DMS 273 treated with DMSO at 0.1 percent for 48 hours (cell line): Measurements from ENCODE around the gene SEC14L5.

Experiments used
- DNase-seq: peaks from one replicate; lab custom pipeline; 2025; lab: John Stamatoyannopoulos, UW

SEC14L5 gene

GRCh38 chr16:5015887-5016286 lies 57.8 kb downstream of the SEC14L5 start:
- DNase-seq = no peak

GRCh38 chr16:5016967-5017677 lies 59.0 kb downstream of the SEC14L5 start:
- no peak for DNase-seq

- no peak for DNase-seq
Measured at GRCh38 chr16:5017678-5017969, 59.5 kb downstream of the SEC14L5 start.

- DNase-seq = no peak
Measured at GRCh38 chr16:5018793-5019192, 60.7 kb downstream of the SEC14L5 start.

- DNase-seq = no peak
Measured at GRCh38 chr16:5019775-5020174, 61.6 kb downstream of the SEC14L5 start.

GRCh38 chr16:5020551-5020950 lies 62.4 kb downstream of the SEC14L5 start:
- DNase-seq = no peak

- no peak for DNase-seq
Measured at GRCh38 chr16:5022521-5022920, 64.4 kb downstream of the SEC14L5 start.

- peak; percentile 61 for DNase-seq
Measured at GRCh38 chr16:5024632-5025031, 66.5 kb downstream of the SEC14L5 start.

GRCh38 chr16:5025171-5025632 lies 67.1 kb downstream of the SEC14L5 start:
- peak; percentile 29 for DNase-seq

GRCh38 chr16:5026664-5027063 lies 68.5 kb downstream of the SEC14L5 start:
- DNase-seq = no peak

GRCh38 chr16:5027086-5027485 lies 69.0 kb downstream of the SEC14L5 start:
- DNase-seq = no peak

GRCh38 chr16:5027575-5028235 lies 69.6 kb downstream of the SEC14L5 start:
- DNase-seq = no peak

- DNase-seq = no peak
Measured at GRCh38 chr16:5028950-5029475, 70.9 kb downstream of the SEC14L5 start.

- no peak for DNase-seq
Measured at GRCh38 chr16:5030251-5030870, 72.2 kb downstream of the SEC14L5 start.

GRCh38 chr16:5031601-5032000 lies 73.5 kb downstream of the SEC14L5 start:
- DNase-seq = no peak

- no peak for DNase-seq
Measured at GRCh38 chr16:5032748-5033167, 74.6 kb downstream of the SEC14L5 start.

- DNase-seq = peak; percentile 8
Measured at GRCh38 chr16:5033256-5034166, 75.4 kb downstream of the SEC14L5 start, which contains the start of gene NAGPA. Gene NAGPA (minus strand): TSS chr16:5033935. CDS start chr16:5033914, 21 bp downstream.

GRCh38 chr16:5034167-5034523 lies 76.0 kb downstream of the SEC14L5 start:
- no peak for DNase-seq

GRCh38 chr16:5035909-5036227 lies 77.7 kb downstream of the SEC14L5 start:
- no peak for DNase-seq

- no peak for DNase-seq
Measured at GRCh38 chr16:5036228-5037156, 78.4 kb downstream of the SEC14L5 start.

GRCh38 chr16:5040451-5040850 lies 82.3 kb downstream of the SEC14L5 start:
- no peak for DNase-seq
